Epidermal melanocyte (primary cell): ENCODE results near the gene CD27.
A peak's percentile ranks its signal among the peaks of the same experiment; 100 is the strongest.

Experiments used
- DNase-seq: peaks from one replicate; pipeline ENCODE4 v3.0.0; 2011; ENCODE audit warnings: low spot score; ENCODE audit not compliant: insufficient read length

CD27 gene

DNA sequence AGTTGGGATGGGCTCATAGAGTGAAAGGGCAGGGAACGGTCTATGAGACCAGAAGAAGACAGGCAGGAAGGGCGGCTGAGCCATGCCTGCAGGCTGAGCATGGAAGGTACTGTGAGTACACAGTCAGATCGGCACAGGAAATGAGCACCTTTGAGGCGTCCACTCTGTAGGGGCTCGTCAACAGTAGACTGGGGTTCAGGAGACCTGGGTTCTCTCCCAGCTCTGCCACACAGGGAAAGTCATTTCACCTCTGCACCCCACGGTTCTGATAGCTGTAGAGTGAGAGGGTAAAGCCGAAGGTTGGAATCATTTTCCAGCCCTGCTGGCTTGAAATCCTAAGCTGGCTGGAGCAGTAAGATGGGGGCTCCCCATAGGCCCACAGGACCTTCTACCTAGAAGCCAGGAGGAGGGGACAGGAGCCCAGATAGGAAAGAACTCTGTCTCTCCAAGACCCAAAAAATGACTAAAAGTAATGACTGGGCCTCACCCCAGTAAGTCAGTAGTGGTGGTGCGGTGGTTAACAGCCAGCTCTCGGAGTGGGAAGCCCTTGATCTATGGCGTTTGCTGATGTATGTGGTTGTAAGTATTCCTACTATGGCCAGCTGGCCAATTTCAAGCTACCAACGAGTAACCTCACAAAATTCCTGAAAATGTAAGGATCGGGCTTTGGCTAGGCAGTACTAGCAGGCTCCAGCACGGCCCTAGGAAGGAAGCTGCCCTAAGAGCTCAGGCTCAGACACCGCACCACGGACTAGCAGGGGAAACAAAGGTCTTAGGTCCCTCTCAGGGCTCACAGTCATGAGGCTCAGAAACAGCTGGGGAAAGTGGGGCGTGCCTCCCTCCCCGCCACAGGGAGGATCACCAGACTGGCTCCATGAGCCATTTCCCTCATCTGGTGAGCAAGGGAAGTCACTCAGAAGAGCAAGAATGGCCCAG lies 10.3 kb upstream of the CD27 start:
- no peak for DNase-seq

DNA sequence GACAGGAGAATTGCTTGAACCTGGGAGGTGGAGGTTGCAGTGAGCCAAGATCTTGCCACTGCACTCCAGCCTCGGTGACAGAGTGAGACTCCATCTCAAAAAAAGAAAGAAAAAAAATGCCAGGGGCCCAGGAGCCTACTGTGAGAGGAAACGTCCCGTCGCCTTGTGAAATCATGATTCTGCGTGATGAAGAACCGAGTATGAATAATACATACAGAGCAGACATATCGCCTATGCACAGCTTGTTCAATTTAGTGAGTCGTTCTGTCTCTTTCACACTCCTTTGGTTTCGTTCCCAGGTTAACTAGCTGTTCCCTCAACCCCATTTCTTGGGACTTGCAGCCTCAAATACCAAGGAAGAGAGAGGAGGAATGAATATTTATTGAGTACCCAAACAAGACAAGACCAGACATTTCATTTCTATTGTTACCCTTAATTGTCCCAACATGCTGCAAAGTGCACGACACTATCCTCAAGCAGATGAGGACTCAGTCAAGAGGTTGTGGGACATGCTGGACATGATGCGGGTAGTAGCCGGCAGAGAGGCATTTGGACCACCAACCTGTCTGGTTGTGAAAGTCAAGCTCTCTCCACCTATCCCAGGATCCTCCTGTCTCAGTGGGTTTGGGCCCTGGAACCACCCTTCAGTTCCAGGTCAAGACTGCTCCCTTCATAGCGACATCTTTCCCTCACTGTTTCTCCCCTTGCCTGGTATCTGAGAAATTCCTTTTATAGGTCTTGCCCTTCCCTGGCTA lies 8.6 kb upstream of the CD27 start:
- no peak for DNase-seq

DNA sequence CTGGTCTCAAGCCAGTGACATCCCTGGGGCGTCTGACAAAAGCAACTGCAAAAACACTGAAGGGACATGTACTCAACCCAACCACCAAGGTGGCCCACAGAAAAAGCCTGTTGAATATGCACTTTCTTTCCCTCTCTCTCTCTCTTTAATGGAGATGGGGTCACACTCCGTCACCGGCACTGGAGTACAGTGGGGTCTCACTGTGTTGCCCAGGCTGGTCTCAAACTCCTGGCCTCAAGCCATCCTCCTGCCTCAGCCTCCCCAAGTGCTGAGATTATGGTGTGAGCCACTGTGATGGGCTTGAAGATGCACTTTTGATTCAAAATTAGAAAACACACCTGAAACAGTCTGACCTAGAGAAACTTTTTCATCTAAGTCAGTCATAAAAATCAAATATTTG lies 7.2 kb upstream of the CD27 start:
- DNase-seq: no peak

DNA sequence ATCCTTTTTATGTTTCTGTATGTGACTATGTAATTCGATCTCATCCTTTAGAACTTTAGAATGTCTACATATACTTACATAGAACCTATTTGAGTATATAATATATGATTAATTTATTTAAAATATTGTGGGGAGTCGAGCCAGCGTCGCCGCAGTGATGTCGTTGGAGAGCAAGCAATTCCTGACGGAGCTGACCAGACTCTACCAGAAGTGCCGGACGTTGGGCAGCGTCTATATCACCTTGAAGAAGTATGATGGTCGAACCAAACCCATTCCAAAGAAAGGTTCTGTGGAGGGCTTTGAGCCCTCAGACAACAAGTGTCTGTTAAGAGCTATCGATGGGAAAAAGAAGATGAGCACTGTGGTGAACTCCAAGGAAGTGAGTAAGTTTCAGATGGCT lies 6.4 kb upstream of the CD27 start:
- DNase-seq: no peak

DNA sequence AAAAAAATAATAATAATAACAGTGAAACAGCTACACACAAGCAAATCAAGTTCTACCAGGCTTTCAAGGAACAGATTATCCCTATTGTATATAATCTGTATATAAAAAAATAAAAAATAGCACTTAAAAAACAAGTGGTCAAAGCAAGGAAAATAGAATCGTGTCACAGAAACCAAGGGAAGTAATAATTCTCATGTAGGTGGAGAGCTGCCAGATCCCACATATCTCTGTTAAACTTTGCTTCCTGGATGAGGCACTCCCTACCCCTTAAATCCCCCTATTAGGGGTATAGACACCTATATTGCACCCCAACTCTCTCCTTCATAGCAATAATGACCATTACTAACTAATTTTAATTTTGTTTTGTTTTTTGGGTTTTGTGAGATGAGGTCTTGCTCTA lies 4.4 kb upstream of the CD27 start:
- DNase-seq: no peak

DNA sequence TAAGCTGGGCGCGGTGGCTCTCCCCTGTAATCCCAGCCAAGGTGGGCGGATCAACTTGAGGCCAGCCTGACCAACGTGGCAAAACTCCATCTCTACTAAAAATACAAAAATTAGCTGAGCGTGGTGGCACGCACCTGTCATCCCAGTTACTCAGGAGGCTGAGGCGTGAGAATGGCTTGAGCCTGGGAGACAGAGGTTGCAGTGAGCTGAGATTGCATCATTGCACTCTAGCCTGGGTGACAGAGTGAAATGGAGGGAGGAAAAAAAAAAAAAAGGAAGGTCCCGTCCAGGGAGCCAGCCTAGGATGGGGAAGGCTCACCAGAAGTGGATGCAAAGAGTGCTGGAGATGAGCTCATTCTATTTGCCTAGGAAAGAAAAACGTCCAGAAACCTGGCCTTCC lies 1.9 kb upstream of the CD27 start:
- DNase-seq: no peak

DNA sequence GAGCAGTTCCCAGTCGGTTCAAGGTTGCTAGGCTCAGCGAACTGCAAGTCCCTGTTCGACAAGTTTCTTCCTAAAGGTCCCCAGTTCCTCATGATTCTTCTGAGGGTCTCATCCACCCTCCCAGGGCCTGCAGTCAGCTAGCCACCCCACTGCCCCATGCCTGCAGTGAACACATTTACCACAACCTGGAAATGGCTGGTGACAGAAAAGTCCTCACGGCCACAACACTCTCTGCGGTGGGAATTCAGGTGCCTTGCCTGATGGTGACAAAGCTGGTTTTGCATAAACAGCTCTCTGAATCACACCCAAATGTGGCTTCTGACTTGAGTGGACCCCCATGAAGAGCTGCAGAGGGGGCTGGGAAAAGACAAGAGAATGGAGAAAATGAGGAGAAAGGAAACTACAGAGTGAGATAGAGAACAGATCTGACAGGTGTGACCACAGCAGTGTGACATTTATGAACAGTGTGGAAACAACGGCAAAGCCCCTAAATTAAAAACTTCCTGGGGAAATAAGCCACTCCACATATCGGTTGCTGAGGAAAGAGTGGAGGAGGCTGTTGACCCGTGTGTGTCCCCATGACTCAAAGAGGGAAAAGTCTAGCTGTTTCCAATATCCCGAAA lies 1.3 kb upstream of the CD27 start:
- DNase-seq: no peak

DNA sequence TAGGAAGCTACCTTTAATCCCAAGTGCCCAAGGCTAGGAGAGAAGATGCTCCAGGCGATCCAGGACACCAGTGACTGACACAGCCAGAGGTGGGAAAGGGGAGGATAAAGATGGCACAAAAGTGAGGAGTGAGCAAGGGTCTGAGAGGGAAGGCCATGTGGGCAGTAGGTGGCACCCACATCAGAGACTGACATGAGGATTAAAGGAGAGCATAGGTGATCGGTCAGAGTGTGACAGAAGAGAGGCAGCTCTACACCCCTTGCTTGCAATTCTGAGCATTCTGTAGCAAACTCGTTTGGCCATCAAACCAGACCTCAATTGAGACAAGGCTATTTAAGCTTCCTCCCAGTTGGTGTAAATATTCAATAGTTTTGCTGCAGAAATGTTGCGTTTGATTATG lies 724 bp upstream of the CD27 start:
- DNase-seq: no peak

DNA sequence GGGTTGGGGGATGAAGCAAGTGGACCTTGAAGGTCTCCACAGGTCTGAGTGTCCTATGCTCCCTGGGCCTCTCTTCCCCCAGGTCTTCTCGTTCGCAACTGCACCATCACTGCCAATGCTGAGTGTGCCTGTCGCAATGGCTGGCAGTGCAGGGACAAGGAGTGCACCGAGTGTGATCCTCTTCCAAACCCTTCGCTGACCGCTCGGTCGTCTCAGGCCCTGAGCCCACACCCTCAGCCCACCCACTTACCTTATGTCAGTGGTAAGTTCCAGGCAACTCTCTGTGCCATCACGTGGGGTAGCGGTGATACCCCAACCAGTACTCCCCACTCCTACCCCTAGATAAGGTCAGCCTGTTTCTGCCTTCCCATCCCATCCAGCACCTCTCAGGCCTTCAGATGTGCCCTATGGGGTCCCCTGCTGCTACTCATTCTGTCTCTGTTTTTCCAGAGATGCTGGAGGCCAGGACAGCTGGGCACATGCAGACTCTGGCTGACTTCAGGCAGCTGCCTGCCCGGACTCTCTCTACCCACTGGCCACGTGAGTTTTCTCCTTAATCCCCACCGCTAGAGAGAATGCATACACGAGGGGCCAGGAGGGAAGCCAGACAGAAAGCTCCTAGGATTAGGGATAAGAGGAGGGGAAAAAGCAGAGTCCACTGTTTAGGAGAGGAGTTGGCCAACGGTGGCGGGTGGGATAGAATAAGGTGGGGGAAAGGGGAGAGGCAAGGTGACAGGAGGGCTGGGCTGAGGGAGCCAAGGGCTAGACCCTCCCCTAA lies 5.5 kb downstream of the CD27 start:
- no peak for DNase-seq

DNA sequence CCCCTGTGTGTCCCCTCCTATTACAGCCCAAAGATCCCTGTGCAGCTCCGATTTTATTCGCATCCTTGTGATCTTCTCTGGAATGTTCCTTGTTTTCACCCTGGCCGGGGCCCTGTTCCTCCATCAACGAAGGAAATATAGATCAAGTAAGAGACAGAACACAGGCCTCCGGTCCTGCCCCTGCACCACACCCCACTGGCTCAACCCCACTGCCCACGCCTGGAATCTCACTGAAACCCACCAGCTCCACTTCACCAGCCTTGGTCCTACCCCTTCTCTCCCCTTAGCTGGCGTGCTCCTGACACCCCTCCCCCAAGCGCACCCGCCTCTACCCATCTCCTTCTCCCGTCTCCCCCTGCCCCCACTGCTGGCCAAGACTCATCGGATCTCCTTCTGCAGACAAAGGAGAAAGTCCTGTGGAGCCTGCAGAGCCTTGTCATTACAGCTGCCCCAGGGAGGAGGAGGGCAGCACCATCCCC lies 6.2 kb downstream of the CD27 start:
- no peak for DNase-seq

DNA sequence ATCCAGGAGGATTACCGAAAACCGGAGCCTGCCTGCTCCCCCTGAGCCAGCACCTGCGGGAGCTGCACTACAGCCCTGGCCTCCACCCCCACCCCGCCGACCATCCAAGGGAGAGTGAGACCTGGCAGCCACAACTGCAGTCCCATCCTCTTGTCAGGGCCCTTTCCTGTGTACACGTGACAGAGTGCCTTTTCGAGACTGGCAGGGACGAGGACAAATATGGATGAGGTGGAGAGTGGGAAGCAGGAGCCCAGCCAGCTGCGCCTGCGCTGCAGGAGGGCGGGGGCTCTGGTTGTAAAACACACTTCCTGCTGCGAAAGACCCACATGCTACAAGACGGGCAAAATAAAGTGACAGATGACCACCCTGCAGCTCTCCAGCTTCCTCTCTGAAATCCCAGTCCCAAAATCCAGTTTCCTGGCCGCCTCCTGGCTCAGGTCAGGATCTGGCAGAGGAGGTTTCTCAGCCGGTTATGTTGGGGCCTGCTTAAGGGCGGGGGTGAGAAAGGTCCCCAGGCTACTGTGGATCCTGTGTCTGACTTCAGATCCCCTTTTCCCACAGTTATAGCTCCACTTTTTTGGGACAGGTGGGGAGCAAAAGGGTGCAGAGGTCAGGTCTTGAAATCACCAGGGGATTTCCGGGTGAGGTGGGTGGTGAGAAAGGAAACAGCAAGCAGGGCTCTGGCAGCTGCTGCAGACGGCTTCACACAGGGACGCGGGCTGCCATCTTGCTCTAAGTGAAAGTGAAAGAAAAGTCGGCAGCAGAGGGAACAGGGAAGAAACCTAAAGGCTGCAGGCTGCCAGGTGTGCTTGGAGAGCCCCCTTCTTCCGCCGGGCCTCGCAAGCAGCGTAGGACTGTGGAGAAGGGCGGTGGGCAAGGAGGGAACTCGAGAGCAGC lies 6.8 kb downstream of the CD27 start, which contains the start of gene TAPBPL:
TSS of gene TAPBPL (plus strand) at position 695 of the 897 bp plus-strand sequence. CDS start 207 bp downstream, outside the sequence.
- peak; percentile 87 for DNase-seq

DNA sequence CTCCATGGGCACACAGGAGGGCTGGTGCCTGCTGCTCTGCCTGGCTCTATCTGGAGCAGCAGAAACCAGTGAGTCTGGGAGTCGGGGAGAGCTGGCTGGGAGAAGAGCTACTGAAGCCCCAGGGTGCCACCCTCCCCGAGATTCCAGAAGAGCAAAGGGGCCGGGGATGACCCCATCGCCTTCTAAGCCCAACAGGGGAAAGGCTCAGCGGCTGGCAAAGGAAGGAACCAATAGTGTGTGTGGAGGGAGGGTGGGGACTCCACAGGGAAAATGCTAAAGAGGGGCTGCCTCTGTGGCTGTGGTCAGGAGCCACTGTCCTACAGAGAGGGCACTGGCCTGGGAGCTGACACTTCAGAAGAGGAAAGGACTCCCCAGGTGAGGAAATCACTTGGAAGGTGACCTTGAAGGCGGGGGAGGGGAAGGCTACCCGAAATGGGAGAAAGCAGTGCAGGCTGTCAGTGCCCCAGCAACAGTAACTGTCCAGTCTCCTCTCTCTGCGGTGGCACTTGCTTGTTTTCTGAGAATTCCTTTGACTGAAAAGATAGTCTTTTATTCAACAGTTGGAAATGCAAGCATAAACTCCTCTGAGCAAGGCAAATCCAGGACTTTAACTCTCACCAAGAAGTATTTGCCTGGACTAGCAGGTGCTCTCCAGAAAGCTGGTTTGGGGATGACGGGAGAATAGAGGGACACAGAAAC lies 7.6 kb downstream of the CD27 start:
- DNase-seq: peak; percentile 20

DNA sequence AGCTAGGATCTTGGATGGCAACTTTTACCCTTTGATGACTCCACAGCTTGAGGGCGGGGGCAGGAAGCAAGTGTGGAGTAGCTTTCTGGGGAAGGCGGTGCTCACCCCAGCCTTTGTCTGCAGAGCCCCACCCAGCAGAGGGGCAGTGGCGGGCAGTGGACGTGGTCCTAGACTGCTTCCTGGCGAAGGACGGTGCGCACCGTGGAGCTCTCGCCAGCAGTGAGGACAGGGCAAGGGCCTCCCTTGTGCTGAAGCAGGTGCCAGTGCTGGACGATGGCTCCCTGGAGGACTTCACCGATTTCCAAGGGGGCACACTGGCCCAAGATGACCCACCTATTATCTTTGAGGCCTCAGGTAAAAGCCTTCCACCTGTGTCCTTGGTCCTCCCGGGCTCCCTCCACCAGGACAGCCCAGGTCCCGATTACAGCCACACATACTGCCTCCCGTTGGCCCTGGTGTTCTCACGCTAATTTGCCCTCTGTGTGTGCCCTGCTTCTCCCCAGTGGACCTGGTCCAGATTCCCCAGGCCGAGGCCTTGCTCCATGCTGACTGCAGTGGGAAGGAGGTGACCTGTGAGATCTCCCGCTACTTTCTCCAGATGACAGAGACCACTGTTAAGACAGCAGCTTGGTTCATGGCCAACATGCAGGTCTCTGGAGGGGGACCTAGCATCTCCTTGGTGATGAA lies 8.3 kb downstream of the CD27 start:
- DNase-seq: no peak

DNA sequence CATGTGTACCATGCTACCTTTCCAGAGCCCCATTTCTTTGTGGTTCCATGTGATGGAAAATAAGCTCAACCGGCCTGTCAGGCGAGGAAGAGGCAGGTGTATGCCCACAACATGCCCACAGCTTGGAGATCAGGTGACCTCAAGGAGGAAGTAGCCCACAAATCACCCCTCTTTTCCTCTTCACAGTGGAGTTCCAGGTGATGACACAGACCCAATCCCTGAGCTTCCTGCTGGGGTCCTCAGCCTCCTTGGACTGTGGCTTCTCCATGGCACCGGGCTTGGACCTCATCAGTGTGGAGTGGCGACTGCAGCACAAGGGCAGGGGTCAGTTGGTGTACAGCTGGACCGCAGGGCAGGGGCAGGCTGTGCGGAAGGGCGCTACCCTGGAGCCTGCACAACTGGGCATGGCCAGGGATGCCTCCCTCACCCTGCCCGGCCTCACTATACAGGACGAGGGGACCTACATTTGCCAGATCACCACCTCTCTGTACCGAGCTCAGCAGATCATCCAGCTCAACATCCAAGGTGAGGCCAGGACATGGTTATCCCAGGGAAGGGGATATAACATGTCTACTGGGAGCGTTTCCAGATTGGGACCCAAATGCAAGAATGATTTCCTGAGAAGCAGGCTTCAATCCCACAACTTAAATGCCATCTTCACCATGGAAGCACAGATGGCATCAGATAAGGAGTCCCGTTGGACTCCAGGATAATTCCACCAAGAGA lies 12.6 kb downstream of the CD27 start:
- no peak for DNase-seq

DNA sequence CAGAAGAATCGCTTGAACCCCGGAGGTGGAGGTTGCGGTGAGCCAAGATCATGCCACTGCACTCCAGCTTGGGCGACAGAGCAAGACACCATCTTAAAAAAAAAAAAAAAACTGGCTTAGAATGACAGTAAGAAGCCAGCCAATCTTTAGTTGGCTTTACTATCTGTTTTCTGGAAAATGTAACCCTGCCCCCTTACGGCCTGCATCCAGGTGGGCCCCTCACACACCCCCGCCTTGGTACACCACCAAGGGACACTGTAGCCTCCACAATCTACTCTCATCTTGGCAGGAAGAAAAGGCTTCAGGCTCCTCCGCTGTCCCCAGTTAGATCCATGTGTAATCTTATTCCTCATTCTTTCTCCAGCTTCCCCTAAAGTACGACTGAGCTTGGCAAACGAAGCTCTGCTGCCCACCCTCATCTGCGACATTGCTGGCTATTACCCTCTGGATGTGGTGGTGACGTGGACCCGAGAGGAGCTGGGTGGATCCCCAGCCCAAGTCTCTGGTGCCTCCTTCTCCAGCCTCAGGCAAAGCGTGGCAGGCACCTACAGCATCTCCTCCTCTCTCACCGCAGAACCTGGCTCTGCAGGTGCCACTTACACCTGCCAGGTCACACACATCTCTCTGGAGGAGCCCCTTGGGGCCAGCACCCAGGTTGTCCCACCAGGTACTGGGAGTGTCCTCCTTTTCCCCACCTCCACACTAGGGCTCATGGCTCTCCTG lies 13.7 kb downstream of the CD27 start:
- DNase-seq: no peak

DNA sequence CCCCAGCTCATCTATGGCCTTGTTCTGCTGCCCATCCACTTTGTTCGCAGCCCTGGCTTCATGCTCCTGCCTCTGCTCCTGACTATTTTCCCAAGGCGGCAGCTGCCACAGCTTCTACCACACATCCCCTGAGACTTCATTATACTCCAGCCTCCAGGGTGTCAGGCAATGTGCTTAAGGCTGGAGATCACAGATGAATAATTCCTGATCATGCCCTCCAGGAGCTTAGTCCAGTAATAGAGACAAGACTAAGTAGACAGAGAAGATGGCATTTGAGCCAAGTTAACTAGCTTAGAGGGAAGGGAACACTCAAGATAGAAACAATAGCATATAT lies 14.2 kb downstream of the CD27 start:
- DNase-seq: no peak

DNA sequence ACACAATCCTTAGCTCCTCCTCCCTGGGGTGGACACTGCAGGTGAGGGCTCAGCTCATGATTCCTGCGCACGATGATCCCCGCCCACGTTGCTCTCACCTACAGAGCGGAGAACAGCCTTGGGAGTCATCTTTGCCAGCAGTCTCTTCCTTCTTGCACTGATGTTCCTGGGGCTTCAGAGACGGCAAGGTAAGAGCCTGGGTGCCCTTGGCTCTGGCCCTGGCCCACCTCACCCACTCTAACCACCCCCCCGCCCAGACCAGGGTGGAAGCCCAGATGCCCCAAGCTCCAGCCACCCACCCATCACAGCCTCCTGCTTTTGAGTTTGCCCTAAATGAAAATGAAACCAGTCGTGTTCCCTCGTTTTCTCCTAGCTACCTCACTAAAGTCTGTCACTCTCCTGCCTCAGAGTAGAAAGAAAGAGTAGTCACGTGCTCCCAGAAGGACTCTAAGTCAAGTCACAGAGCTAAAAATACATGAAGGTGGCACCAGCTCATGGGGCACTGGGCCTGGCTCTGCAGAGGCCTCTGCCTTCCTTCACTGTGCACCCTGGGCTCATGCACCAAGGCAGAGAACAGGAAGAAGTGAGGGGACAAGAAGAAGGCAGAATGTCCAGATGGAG lies 16.1 kb downstream of the CD27 start:
- no peak for DNase-seq
